Sigmoid colon (tissue), 3 donors: Measurements from ENCODE around the gene SPTBN5.

Source experiments
- CTCF ChIP-seq, 4 experiments: fragments of 450-650 bp in 3 of 4; fragments of 200-600 bp in 1 of 4; IDR thresholded peaks; one replicate each; pipeline ENCODE4 v1.5.1; 2016 to 2019; ENCODE audit warnings: antibody characterized with exemption in 4 of 4, mild to moderate bottlenecking in 3 of 4, moderate library complexity in 2 of 4
- POLR2A ChIP-seq, 2 donors: fragments of 450-650 bp; IDR thresholded peaks; one replicate each; pipeline ENCODE4 v1.6.1; 2016; ENCODE audit warnings: antibody characterized with exemption in 2 of 2, mild to moderate bottlenecking in 2 of 2, moderate library complexity in 2 of 2

DNA sequence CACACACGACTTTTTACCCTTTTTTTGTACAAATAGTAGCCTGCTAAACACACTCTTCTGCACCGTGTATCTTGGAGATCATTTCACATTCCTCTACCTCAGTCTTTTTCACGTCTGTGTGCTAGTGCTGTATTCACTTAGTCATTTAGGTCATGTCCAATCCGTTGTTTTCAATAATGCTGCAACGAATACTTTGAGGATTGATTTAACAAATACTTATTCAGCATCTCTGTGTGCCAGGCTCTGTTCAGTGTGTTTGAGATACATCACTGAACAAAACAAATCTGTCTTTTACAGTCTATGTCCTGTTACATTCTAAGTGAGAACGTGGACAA is 65.1 kb downstream of the SPTBN5 start:
- TF ChIP-seq CTCF (IDR thresholded peaks at IDR 0.05) (no peak), POLR2A (IDR thresholded peaks at IDR 0.05) (no peak)
